Uterus (tissue), 4 donors: ENCODE data around the gene GJA1. TPM values are rescaled to one million over a fixed set of nuclear protein-coding genes. Genes with fewer than 3 reads are reported as not detected.

Experiments used
- DNase-seq, 2 donors: peaks; one replicate each; pipeline ENCODE4 v3.0.0-alpha.2; 2019 to 2020
- H3K27ac ChIP-seq, 2 donors: fragments of 200-600 bp; sonication (generic); 1 replicate in 1 of 2; 2 replicates in 1 of 2; pipeline ENCODE4 v1.5.1; 2016 to 2018
- H3K27me3 ChIP-seq, 2 donors: fragments of 200-600 bp; sonication (generic); one replicate each; pipeline ENCODE4 v1.5.1; 2018 to 2019; ENCODE audit warnings: control low read depth in 1 of 2
- H3K36me3 ChIP-seq, 2 donors: fragments of 200-600 bp; sonication (generic); one replicate each; pipeline ENCODE4 v1.5.1; 2019; ENCODE audit warnings: control low read depth in 1 of 2
- H3K4me1 ChIP-seq, 2 donors: fragments of 200-600 bp; sonication (generic); one replicate each; pipeline ENCODE4 v1.5.1; 2018 to 2019; ENCODE audit warnings: control low read depth in 1 of 2
- H3K4me3 ChIP-seq, 2 donors: fragments of 200-600 bp; sonication (generic); 1 replicate in 1 of 2; 2 replicates in 1 of 2; pipeline ENCODE4 v1.5.1; 2018 to 2019; ENCODE audit warnings: mild to moderate bottlenecking in 1 of 2
- H3K9me3 ChIP-seq, 2 donors: fragments of 200-600 bp; sonication (generic); one replicate each; pipeline ENCODE4 v1.5.1; 2019; ENCODE audit warnings: control low read depth in 1 of 2
- CTCF ChIP-seq, 4 experiments: fragments of 200-600 bp in 2 of 4; fragments of 450-650 bp in 2 of 4; sonication (generic) in 2 of 4; IDR thresholded peaks; one replicate each; pipeline ENCODE4 v1.5.1; 2016 to 2019; ENCODE audit warnings: antibody characterized with exemption in 4 of 4, mild to moderate bottlenecking in 2 of 4, moderate library complexity in 1 of 4
- POLR2A ChIP-seq, 2 donors: fragments of 450-650 bp; IDR thresholded peaks; one replicate each; pipeline ENCODE4 v1.6.1; 2016; ENCODE audit warnings: antibody characterized with exemption in 2 of 2, mild to moderate bottlenecking in 1 of 2, moderate library complexity in 1 of 2
- intact Hi-C: fragments of 100-400 bp; cut with DNase I; formaldehyde crosslinking; loops from one replicate; pipeline ENCODE4 v1.15.1; 2023; ENCODE audit warnings: low total_unique reads
- total RNA-seq, 4 donors: library from RNA; depleted of rRNA in 3 of 4; stranded (reverse); fragments of >200 nt in 3 of 4; gene quantifications; one replicate each; pipeline versions ENCODE4 v1.1.0 to v1.2.4, GENCODE V29; 2014 to 2023
- donor health status: DM: yes; HTN: yes; CAD: no.

Gene GJA1
- total RNA-seq, 4 donors from 2014 or later: 41.5 to 260 (median 54.3) TPM

GRCh38 chr6:121482751-121483150 is 47.3 kb downstream of the GJA1 start:
- intact Hi-C loops: no loop called here
- Histone ChIP-seq H3K4me1 (peaks cover 0 to 3% of the 10 kb centered on the region in 2 donors), H3K27ac (no peak overlapping the region), H3K9me3 (no peaks in the 10 kb centered on the region), H3K36me3 (no peaks in the 10 kb centered on the region), H3K27me3 (no peaks in the 10 kb centered on the region), H3K4me3 (no peak overlapping the region)
- no peak for TF ChIP-seq POLR2A (IDR thresholded peaks at IDR 0.05)
- DNase-seq: no peak

- intact Hi-C loops: no loop called here
- peaks cover 0 to 3% of the 10 kb centered on the region in 2 donors for H3K4me1 ChIP-seq
- DNase-seq: no peak
- H3K9me3 ChIP-seq: no peaks in the 10 kb centered on the region
- no peak overlapping the region for H3K4me3 ChIP-seq
- H3K27ac ChIP-seq: no peak overlapping the region
- H3K36me3 ChIP-seq: no peaks in the 10 kb centered on the region
- H3K27me3 ChIP-seq: no peaks in the 10 kb centered on the region
- no peak for TF ChIP-seq POLR2A (IDR thresholded peaks at IDR 0.05)
- TF ChIP-seq CTCF (IDR thresholded peaks at IDR 0.05): no peak
These were observed 49.9 kb downstream of the GJA1 start for GRCh38 chr6:121485359-121485811.

- Histone ChIP-seq H3K36me3 (no peaks in the 10 kb centered on the region), H3K27ac (no peak overlapping the region), H3K4me1 (no peaks in the 10 kb centered on the region), H3K4me3 (no peak overlapping the region), H3K9me3 (no peaks in the 10 kb centered on the region), H3K27me3 (no peaks in the 10 kb centered on the region)
- no peak for DNase-seq
- intact Hi-C loops: no loop called here
- TF ChIP-seq POLR2A (IDR thresholded peaks at IDR 0.05) (no peak), CTCF (IDR thresholded peaks at IDR 0.05) (no peak)
These were observed 56.1 kb downstream of the GJA1 start for GRCh38 chr6:121491576-121491975.

GRCh38 chr6:121492536-121492935 is 57.1 kb downstream of the GJA1 start:
- Histone ChIP-seq H3K36me3 (no peaks in the 10 kb centered on the region), H3K4me3 (no peak overlapping the region), H3K9me3 (no peaks in the 10 kb centered on the region), H3K4me1 (no peaks in the 10 kb centered on the region), H3K27me3 (no peaks in the 10 kb centered on the region), H3K27ac (no peak overlapping the region)
- intact Hi-C loops: no loop called here
- DNase-seq: no peak
- no peak for TF ChIP-seq CTCF (IDR thresholded peaks at IDR 0.05)
- TF ChIP-seq POLR2A (IDR thresholded peaks at IDR 0.05): no peak

- Histone ChIP-seq H3K9me3 (no peaks in the 10 kb centered on the region), H3K4me1 (peaks cover 0 to 5% of the 10 kb centered on the region in 2 donors), H3K36me3 (no peaks in the 10 kb centered on the region), H3K27ac (peak overlapping the region; percentile 82 to 83), H3K4me3 (no peak overlapping the region), H3K27me3 (no peaks in the 10 kb centered on the region)
- intact Hi-C loops: no loop called here
- no peak for TF ChIP-seq POLR2A (IDR thresholded peaks at IDR 0.05)
- no peak for TF ChIP-seq CTCF (IDR thresholded peaks at IDR 0.05)
- peak in 1 of 2 donors; percentile 32 for DNase-seq
These were observed 62.5 kb downstream of the GJA1 start for GRCh38 chr6:121497970-121498375.
